Epithelial cell of proximal tubule (primary cell): Measurements from ENCODE around the gene SYNDIG1. TPM values are rescaled to one million over a fixed set of nuclear protein-coding genes. Genes with fewer than 3 reads are reported as not detected.
"Not testable (repeated sequence)": the region's sequence is repeated elsewhere in the genome, so short reads cannot be mapped to it uniquely, and the experiment has no call there.

Source experiments
- DNase-seq: peaks from one replicate; pipeline ENCODE4 v3.0.0-alpha.2; 2011; ENCODE audit warnings: low read depth
- H3K4me3 ChIP-seq: 2 replicates; pipeline ENCODE4 v1.5.1; 2011; ENCODE audit warnings: low read depth, mild to moderate bottlenecking, low read length
- total RNA-seq: library from RNA; depleted of rRNA; stranded (reverse); fragments of >200 nt; gene quantifications from 2 replicates; pipeline ENCODE4 v1.2.3, GENCODE V29; 2015
- TF ChIP-seq, protein P1 (sequence below): conservative IDR thresholded peaks from 2 replicates; pipeline ENCODE4 v1.5.1; 2012; ENCODE audit warnings: low read depth, mild to moderate bottlenecking, low read length

Gene SYNDIG1
- total RNA-seq, 1 donor from 2014 or later: 0.12 TPM

DNA sequence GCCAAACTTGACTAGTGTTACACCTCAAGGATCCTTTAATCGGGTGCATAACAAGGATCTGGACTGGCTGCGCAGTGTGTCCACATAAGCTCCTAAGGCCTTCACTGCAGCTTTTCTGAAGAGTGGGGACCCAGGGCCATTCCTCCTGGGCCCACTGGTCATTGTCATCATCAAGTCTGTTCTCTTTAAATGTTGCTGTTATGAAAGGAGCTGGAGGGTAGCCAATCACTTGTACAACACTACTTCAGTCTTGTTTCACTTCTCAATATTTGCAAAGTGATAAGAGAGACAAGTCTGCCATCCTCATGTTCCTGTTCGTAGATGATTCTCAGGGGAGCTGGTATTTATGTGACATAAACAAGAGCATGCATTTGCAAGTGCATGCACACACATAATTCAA lies 149.8 kb downstream of the SYNDIG1 start:
- TF ChIP-seq, protein P1, sequence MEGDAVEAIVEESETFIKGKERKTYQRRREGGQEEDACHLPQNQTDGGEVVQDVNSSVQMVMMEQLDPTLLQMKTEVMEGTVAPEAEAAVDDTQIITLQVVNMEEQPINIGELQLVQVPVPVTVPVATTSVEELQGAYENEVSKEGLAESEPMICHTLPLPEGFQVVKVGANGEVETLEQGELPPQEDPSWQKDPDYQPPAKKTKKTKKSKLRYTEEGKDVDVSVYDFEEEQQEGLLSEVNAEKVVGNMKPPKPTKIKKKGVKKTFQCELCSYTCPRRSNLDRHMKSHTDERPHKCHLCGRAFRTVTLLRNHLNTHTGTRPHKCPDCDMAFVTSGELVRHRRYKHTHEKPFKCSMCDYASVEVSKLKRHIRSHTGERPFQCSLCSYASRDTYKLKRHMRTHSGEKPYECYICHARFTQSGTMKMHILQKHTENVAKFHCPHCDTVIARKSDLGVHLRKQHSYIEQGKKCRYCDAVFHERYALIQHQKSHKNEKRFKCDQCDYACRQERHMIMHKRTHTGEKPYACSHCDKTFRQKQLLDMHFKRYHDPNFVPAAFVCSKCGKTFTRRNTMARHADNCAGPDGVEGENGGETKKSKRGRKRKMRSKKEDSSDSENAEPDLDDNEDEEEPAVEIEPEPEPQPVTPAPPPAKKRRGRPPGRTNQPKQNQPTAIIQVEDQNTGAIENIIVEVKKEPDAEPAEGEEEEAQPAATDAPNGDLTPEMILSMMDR: no peak
- no peak overlapping the region for H3K4me3 ChIP-seq
- DNase-seq: no peak

DNA sequence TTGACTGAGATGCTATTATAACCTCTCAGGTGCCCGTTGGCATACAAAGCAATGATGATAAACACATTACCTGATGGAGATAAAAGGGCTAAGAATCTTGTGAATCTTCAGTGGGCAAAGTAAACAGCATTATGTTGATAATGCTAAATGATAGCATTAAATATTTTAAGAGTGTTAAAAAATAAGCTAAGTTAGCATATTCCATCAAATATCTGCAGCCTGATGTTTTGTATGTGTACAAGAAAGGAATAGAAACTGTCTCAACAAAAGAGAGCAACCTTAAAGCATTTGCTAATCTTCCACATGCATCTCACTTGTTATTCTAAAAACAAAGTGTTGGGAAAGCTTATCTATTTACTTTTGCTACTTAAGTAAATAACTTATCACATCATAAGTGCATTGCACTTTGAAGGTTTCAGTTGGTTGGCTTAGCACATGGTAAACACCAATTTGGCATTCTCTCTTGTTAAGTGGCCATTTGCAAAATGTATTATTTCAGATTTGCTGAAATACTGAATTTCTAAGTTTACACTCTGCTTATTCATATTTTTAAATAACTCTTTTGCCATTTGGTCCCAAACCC lies 151.6 kb downstream of the SYNDIG1 start:
- TF ChIP-seq, protein P1: no peak
- no peak overlapping the region for H3K4me3 ChIP-seq
- DNase-seq: no peak

DNA sequence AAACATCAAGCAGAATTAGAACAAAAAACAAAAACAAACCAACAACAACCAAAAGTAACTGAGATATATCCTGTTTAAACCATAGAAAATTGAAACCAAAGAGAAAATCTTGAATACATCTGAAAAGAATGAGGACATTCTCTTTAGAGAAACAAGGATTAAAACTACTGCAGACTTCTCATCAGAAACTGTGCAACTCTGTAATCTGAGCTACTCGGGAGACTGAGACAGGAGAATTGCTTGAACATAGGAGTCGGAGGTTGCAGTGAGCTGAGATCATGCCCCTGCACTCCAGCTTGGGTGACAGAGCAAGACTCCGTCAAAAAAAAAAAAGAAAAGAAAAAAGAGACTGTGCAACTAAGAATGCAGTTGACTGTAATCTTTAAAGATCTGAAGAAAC lies 153.4 kb downstream of the SYNDIG1 start:
- TF ChIP-seq, protein P1: no peak
- no peak overlapping the region for H3K4me3 ChIP-seq

DNA sequence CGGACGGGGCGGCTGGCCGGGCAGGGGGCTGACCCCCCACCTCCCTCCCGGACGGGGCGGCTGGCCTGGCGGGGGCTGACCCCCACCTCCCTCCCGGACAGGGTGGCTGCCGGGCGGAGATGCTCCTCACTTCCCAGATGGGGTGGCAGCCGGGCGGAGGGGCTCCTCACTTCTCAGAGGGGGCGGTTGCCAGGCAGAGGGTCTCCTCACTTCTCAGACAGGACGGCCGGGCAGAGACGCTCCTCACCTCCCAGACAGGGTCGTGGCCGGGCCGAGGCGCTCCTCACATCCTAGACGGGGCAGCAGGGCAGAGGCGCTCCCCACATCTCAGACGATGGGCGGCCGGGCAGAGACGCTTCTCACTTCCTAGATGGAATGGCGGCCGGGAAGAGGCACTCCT lies 156.7 kb downstream of the SYNDIG1 start:
- H3K4me3 ChIP-seq, DNase-seq: not testable (repeated sequence)

More for the DNA sequence above, 153.4 kb downstream of the SYNDIG1 start:
- DNase-seq: no peak

DNA sequence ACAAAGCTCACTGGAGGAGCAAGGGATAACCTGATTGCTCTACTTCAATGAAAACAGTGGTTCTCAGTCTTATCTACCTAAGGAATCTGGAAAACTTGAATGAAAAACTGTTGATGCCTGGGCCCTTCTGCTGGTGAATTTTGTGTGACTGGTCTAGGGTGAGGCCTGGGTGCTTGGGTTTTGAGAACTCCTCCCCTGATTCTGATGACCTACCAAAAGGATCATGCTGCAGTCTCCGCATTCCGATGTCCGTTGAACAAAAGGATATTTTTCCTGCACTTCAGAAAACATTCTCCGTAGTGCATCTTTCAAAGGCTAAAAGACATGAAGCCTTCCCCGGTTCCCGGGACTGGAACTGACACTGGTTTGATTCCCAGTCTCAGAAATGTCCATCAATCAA lies 157.9 kb downstream of the SYNDIG1 start:
- DNase-seq: no peak
- TF ChIP-seq, protein P1: no peak

DNA sequence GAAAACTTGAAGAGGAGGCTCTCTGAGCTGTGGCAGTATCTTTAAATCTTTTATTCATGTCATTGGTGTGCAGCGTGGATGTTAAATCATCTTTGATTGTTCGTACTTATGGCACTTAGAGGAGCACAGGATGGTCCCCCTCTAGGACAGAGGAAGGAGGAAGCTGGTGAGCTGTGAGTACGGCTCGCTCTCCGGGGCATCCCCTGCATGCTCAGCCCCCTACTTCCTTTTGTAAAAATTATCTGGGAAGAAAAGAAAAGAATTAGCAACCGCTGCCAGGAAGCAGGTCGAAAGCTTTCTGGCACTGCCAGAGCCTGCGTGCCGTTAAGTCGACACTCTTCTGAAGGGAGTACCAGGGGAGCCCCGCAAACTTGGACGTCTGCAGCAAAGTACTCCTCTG lies 158.5 kb downstream of the SYNDIG1 start:
- no peak for DNase-seq
- TF ChIP-seq, protein P1: no peak
- no peak overlapping the region for H3K4me3 ChIP-seq

More for the DNA sequence above, 157.9 kb downstream of the SYNDIG1 start:
- H3K4me3 ChIP-seq: no peak overlapping the region

DNA sequence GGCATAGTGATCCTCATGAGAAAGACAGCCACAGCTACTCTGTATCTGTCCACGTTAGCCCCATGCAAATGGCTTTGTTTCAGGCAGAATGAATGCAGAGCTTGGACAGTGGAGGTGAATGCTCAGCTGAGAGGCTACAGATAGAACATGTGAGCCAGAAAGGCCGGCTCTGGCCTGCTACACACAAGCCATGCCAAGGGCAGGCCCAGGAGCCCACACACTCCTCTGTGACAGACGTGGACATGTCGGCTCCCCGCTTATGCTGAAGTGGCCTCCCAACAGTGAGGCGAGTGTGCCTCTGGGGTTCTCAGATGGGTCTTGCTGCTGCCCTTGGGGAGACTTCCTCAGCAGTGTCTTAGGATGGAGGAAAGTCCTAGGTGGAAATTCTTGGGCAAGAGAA lies 159.6 kb downstream of the SYNDIG1 start:
- H3K4me3 ChIP-seq: no peak overlapping the region
- no peak for DNase-seq
- TF ChIP-seq, protein P1: no peak

DNA sequence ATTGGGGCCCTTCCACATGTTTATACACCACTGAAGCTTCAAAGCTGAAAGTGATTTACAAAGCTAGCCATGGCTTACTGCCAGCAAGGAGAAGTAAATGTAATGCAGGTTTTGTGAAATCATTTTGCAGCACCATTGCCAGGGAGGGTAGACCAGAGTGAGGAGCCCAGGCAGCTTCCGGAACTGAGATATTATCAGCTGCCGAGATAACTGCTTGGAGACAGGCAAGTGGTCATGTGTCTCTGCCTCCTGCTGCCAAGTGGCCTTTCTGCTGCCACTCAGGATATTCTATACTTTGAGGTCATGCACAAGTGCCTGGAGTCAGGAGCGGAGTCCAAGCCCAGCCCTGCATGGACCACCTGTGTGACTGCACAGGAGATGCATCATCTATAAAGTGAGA lies 160.2 kb downstream of the SYNDIG1 start:
- H3K4me3 ChIP-seq: no peak overlapping the region
- TF ChIP-seq, protein P1: no peak
- DNase-seq: no peak
